Tibial artery (tissue), 4 donors: ENCODE measurements around the gene KDM3B.

ENCODE experiments used
- DNase-seq, 2 donors: peaks; one replicate each; pipeline ENCODE4 v3.0.0-alpha.2; 2019
- H3K27ac ChIP-seq, 2 donors: fragments of 200-600 bp; sonication (generic) in 1 of 2; 1 replicate in 1 of 2; 2 replicates in 1 of 2; pipeline ENCODE4 v1.5.1; 2018 to 2019; ENCODE audit warnings: mild to moderate bottlenecking in 1 of 2
- H3K27me3 ChIP-seq, 2 donors: fragments of 200-600 bp; sonication (generic) in 1 of 2; one replicate each; pipeline versions ENCODE4 v1.5.1 to v1.6.0; 2016 to 2019
- H3K36me3 ChIP-seq, 3 donors: fragments of 200-600 bp; sonication (generic) in 2 of 3; one replicate each; pipeline ENCODE4 v1.5.1; 2016 to 2019; ENCODE audit warnings: mild to moderate bottlenecking in 2 of 3
- H3K4me1 ChIP-seq, 4 donors: fragments of 200-600 bp; sonication (generic) in 2 of 4; 1 replicate in 3 of 4; 2 replicates in 1 of 4; pipeline ENCODE4 v1.5.1; 2016 to 2019
- H3K4me3 ChIP-seq, 2 donors: fragments of 200-600 bp; sonication (generic) in 1 of 2; 1 replicate in 1 of 2; 2 replicates in 1 of 2; pipeline ENCODE4 v1.5.1; 2018 to 2019; ENCODE audit warnings: mild to moderate bottlenecking in 2 of 2
- H3K9me3 ChIP-seq, 3 donors: fragments of 200-600 bp; sonication (generic) in 1 of 3; one replicate each; pipeline ENCODE4 v1.5.1; 2016 to 2019
- intact Hi-C: fragments of 100-400 bp; cut with DNase I; formaldehyde crosslinking; loops from one replicate; pipeline ENCODE4 v1.15.0; 2023; ENCODE audit warnings: low total_unique reads
- TF ChIP-seq, protein P1 (sequence below), 2 experiments: fragments of 200-600 bp in 1 of 2; fragments of 450-650 bp in 1 of 2; IDR thresholded peaks; one replicate each; pipeline ENCODE4 v1.5.1; 2017 to 2019; ENCODE audit warnings: antibody characterized with exemption in 2 of 2, mild to moderate bottlenecking in 1 of 2, moderate library complexity in 1 of 2

The KDM3B gene

DNA sequence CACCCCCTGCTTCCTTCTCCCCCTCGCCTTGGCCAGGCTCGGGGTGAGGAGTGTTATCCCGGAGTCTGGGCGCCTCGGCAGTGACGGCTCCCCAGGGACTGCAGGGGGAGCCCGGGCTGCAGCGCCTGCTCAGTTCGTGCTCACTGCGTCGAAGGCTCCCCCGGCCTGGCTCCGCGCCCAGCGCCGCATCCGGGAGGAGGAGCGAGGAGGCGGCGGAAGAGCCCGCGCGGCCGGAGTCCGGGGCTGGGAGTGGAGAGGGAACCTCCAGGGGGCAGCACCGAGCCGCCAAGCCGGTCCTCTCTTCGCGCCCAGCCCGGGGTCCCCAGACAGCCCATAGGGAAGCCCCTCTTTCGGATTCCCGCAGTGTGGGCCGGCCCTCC lies 111.5 kb downstream of the KDM3B start:
- Histone ChIP-seq H3K36me3 (peaks cover 0 to 13% (median 10%) of the 10 kb centered on the region in 3 donors), H3K27me3 (no peaks in the 10 kb centered on the region), H3K4me1 (peaks cover 0 to 44% (median 31%) of the 10 kb centered on the region in 4 donors), H3K9me3 (no peaks in the 10 kb centered on the region), H3K4me3 (peak overlapping the region; percentile 60 to 85), H3K27ac (peak overlapping the region; percentile 93 to 95)
- DNase-seq, result peak; percentile 92 to 97
- intact Hi-C loops, result loop anchor here (2.0 kb wide), 1 partner anchor 79 kb away; the partner anchor contains the start of gene ETF1
- TF ChIP-seq, protein P1, sequence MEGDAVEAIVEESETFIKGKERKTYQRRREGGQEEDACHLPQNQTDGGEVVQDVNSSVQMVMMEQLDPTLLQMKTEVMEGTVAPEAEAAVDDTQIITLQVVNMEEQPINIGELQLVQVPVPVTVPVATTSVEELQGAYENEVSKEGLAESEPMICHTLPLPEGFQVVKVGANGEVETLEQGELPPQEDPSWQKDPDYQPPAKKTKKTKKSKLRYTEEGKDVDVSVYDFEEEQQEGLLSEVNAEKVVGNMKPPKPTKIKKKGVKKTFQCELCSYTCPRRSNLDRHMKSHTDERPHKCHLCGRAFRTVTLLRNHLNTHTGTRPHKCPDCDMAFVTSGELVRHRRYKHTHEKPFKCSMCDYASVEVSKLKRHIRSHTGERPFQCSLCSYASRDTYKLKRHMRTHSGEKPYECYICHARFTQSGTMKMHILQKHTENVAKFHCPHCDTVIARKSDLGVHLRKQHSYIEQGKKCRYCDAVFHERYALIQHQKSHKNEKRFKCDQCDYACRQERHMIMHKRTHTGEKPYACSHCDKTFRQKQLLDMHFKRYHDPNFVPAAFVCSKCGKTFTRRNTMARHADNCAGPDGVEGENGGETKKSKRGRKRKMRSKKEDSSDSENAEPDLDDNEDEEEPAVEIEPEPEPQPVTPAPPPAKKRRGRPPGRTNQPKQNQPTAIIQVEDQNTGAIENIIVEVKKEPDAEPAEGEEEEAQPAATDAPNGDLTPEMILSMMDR (IDR thresholded peaks at IDR 0.05), result peak; percentile 93 to 94

DNA sequence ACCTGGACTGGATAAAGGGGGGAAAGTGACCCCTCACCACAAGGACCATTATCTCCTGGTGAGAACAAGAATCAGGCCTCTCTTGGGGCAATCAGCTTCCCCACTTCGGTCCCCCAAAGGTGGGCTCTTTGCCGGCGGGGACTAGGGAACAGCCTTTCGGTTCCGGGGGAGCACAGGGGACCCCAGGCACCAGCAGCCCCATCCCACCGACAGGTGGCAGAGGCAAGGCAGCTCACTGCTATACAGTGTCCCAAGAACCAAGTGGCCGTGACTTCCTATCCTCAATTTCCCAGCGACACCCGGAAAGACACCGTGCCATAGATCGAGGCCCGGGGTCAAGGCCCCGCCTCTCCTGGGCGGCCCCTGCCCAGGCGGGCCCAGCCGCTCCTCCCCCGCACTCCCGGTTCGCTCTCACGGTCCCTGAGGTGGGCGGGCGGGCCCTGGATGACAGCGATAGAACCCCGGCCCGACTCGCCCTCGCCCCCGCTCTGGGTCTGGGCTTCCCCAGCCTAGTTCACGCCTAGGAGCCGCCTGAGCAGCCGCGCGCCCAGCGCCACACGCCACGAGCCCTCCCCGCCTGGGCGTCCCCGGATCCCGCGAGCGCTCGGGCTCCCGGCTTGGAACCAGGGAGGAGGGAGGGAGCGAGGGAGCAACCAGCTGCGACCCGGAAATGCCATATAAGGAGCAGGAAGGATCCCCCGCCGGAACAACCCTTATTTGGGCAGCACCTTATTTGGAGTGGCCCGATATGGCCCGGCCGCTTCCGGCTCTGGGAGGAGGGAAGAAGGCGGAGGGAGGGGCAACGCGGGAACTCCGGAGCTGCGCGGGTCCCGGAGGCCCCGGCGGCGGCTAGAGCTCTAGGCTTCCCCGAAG lies 112.1 kb downstream of the KDM3B start:
- H3K36me3 ChIP-seq, result peaks cover 0 to 13% (median 10%) of the 10 kb centered on the region in 3 donors
- peak overlapping the region; percentile 60 to 85 for H3K4me3 ChIP-seq
- intact Hi-C loops, result loop anchor here (2.0 kb wide), 1 partner anchor 78 kb away; the partner anchor contains the start of gene ETF1
- no peaks in the 10 kb centered on the region for H3K9me3 ChIP-seq
- no peaks in the 10 kb centered on the region for H3K27me3 ChIP-seq
- peak; percentile 96 to 99 for DNase-seq
- H3K27ac ChIP-seq, result peak overlapping the region; percentile 93 to 95
- H3K4me1 ChIP-seq, result peaks cover 0 to 46% (median 30%) of the 10 kb centered on the region in 4 donors
- TF ChIP-seq, protein P1 (IDR thresholded peaks at IDR 0.05), result peak; percentile 39 to 59

DNA sequence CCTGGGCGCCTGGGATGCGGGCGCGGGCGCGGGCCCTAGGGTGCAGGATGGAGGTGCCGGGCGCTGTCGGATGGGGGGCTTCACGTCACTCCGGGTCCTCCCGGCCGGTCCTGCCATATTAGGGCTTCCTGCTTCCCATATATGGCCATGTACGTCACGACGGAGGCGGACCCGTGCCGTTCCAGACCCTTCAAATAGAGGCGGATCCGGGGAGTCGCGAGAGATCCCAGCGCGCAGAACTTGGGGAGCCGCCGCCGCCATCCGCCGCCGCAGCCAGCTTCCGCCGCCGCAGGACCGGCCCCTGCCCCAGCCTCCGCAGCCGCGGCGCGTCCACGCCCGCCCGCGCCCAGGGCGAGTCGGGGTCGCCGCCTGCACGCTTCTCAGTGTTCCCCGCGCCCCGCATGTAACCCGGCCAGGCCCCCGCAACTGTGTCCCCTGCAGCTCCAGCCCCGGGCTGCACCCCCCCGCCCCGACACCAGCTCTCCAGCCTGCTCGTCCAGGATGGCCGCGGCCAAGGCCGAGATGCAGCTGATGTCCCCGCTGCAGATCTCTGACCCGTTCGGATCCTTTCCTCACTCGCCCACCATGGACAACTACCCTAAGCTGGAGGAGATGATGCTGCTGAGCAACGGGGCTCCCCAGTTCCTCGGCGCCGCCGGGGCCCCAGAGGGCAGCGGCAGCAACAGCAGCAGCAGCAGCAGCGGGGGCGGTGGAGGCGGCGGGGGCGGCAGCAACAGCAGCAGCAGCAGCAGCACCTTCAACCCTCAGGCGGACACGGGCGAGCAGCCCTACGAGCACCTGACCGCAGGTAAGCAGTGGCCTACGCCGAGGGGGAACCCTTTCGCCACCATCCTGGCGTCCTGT lies 113.0 kb downstream of the KDM3B start, which contains the start of gene EGR1:
Gene EGR1, plus strand, starts transcription at position 219 of the 864 bp plus-strand sequence. Its CDS starts 283 bp downstream, at position 502.
- intact Hi-C loops, result loop anchor here (2.0 kb wide), 1 partner anchor 77 kb away; the partner anchor contains the start of gene ETF1
- DNase-seq, result peak; percentile 96
- Histone ChIP-seq H3K4me1 (peaks cover 0 to 52% (median 30%) of the 10 kb centered on the region in 4 donors), H3K27ac (peak within 1 kb of the TSS; percentile 93 to 95), H3K9me3 (no peaks in the 10 kb centered on the region), H3K4me3 (peak within 1 kb of the TSS; percentile 60 to 85), H3K36me3 (peaks cover 0 to 13% (median 10%) of the 10 kb centered on the region in 3 donors), H3K27me3 (no peaks in the 10 kb centered on the region)
- TF ChIP-seq, protein P1 (IDR thresholded peaks at IDR 0.05), result no peak

DNA sequence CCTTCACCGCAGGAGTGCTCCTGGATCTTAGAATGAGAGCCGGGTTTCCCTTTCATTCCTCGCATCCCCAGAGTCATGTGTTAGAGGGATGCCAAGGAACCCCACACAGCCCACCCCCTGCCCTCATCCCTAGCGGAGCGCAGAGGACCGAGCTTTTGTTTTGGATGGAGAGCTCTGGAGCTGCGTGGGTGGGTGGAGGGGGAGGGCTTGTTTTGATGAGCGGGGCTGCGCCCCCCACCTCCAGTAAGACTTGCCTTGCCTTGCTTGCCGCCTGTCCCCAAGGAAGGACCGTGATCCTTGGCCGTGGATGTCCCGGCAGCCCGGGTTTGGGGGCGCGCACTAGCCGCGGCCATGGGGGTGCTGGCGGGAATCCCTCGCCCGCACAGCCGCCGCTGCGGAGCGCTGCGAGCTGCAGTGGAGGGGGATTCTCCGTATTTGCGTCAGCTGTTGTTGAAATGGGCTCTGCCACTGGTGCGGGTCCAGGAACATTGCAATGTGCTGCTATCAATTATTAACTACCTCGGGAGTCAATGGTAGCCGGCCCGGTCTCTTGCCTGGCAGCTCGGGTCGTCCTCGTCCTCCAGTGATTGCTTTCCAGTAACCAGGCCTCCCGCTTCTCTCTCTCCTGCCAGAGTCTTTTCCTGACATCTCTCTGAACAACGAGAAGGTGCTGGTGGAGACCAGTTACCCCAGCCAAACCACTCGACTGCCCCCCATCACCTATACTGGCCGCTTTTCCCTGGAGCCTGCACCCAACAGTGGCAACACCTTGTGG lies 113.8 kb downstream of the KDM3B start:
- no peaks in the 10 kb centered on the region for H3K9me3 ChIP-seq
- intact Hi-C loops, result no loop called here
- peak overlapping the region; percentile 60 to 85 for H3K4me3 ChIP-seq
- DNase-seq, result peak in 1 of 2 donors; percentile 52
- peak overlapping the region; percentile 93 to 95 for H3K27ac ChIP-seq
- TF ChIP-seq, protein P1 (IDR thresholded peaks at IDR 0.05), result no peak
- peaks cover 0 to 13% (median 10%) of the 10 kb centered on the region in 3 donors for H3K36me3 ChIP-seq
- no peaks in the 10 kb centered on the region for H3K27me3 ChIP-seq
- peaks cover 0 to 52% (median 30%) of the 10 kb centered on the region in 4 donors for H3K4me1 ChIP-seq
